OCI-LY3 (cell line): ENCODE data around the gene LRRC37B.

Experiments used
- EZH2phosphoT487 ChIP-seq: fragments of 200-600 bp; shearing (Covaris generic); IDR thresholded peaks from 2 replicates; pipeline ENCODE4 v1.6.1; 2018; ENCODE audit warnings: antibody characterized with exemption, mixed run types, low read depth
- TF ChIP-seq, protein P1 (sequence below): fragments of 200-600, 300-600 bp; sonication (generic); IDR thresholded peaks from 2 replicates; pipeline ENCODE4 v1.5.1; 2014; ENCODE audit warnings: antibody characterized with exemption, low read length, low read depth

DNA sequence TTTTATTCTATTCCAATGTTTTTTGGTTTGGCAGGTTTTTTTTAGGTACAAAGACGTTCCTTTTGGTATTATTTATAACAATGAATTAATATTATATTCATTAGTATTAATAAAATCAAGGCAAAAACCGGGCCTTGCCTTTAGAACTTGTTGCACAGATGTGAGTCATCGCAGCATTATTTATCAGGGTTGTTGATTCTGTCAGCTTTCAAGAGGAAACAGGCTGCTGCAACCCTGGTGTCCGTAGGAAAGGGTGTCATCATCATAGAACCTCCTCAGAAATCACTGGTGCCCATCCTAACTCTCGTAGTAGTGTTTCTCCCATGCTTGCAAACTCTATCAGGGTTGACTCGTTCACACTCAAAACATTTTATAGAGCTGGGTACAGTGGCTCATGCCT is 10.2 kb upstream of the LRRC37B start:
- TF ChIP-seq, protein P1, sequence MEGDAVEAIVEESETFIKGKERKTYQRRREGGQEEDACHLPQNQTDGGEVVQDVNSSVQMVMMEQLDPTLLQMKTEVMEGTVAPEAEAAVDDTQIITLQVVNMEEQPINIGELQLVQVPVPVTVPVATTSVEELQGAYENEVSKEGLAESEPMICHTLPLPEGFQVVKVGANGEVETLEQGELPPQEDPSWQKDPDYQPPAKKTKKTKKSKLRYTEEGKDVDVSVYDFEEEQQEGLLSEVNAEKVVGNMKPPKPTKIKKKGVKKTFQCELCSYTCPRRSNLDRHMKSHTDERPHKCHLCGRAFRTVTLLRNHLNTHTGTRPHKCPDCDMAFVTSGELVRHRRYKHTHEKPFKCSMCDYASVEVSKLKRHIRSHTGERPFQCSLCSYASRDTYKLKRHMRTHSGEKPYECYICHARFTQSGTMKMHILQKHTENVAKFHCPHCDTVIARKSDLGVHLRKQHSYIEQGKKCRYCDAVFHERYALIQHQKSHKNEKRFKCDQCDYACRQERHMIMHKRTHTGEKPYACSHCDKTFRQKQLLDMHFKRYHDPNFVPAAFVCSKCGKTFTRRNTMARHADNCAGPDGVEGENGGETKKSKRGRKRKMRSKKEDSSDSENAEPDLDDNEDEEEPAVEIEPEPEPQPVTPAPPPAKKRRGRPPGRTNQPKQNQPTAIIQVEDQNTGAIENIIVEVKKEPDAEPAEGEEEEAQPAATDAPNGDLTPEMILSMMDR, result no peak
- TF ChIP-seq EZH2phosphoT487, result no peak
